ENCODE results near the gene SLC4A4.

SLC4A4 gene

GRCh38 chr4:71549516-71550160, 210.8 kb downstream of the SLC4A4 start:
- DNase-seq = no peak

- DNase-seq = no peak
Observed at GRCh38 chr4:71550220-71551165, 211.7 kb downstream of the SLC4A4 start.

DNA sequence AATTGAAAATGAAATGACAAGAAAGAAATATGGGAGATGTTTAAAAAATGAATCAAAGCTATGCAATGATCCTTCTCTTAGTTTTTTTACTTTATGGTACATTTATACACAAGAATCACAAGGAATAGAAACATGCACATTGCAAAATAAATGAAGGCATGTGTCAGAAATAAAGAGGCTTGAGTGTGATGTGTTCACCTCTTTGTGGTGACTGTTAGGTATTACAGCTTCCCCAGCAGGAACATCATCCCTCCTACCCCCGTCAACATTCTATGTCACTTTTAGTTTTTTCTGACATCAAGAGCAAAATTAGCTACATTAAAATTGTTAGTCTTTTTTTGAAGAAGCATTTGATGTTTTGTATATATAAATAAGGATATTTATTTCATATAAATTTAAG, 214.8 kb downstream of the SLC4A4 start:
- DNase-seq = no peak

GRCh38 chr4:71554025-71554424, 215.2 kb downstream of the SLC4A4 start:
- DNase-seq = no peak

DNA sequence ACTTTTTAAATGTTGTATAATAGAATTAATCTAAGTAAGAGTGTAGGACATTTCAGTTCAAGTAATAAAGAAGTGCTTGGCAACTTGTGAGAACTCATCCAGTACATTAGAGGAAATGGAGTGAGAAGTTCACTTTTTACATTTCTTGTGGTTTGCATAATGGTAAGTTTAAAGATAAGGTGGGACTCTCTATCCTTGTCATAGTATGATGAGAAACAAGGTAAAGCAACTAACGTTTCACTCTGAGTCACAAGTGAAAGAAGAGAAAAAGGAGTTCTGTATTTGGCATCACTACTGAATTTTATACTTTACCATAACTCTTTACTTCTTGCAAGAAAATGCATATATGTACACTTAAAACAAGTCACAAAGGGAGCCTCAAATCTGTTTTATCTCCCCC, 219.4 kb downstream of the SLC4A4 start:
- DNase-seq = no peak

DNA sequence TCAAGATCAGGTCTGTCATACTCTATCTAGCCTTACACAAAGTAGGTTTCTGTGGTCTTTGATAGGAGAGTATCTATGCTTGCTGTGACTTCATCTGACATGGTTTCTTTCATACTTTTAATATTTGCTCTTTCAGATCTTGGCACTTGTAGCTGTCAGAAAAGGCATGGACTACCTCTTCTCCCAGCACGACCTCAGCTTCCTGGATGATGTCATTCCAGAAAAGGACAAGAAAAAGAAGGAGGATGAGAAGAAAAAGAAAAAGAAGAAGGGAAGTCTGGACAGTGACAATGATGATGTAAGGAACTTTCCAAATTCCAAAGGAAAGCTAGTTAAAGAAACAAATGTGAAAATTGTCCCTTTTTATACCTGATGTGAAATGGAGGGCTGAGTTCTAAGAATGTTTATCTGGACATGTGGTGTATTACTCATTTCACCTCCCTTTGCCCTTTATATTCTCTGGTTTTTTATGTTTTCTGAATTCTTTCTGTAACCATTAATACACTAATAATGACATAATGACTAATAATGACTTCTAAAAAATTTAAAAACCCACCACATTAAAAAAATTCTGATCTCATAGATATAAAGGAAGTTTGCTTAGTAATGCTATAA, 221.2 kb downstream of the SLC4A4 start:
- DNase-seq = no peak

- no peak for DNase-seq
Observed at GRCh38 chr4:71564775-71565174, 226.0 kb downstream of the SLC4A4 start.

GRCh38 chr4:71566856-71567255, 228.0 kb downstream of the SLC4A4 start:
- DNase-seq = no peak

- no peak for DNase-seq
Observed at GRCh38 chr4:71568131-71568530, 229.3 kb downstream of the SLC4A4 start.

GRCh38 chr4:71570492-71570891, 231.7 kb downstream of the SLC4A4 start:
- DNase-seq = no peak

GRCh38 chr4:71571346-71571745, 232.5 kb downstream of the SLC4A4 start:
- no peak for DNase-seq

GRCh38 chr4:71583971-71584370, 245.2 kb downstream of the SLC4A4 start:
- no peak for DNase-seq

DNA sequence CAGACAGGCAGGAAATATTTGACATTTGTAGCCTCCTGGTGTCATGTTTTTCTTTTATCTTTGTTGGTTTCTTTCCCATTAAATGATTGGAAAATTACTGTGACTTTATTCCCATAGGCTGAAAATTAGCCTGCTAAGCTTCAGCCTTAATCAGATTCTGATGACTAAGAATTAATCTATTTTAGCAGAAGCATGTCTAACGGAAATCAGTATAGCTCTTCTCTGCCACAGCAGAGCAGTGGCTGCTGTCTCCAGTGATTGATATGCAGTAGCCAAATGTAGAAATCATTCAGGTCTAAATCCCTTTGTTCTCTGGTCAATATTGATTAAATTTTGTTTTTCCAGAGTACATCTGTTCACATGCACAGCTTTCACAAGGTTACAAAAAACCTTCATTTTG, 245.8 kb downstream of the SLC4A4 start:
- no peak for DNase-seq

- DNase-seq = no peak
Observed at GRCh38 chr4:71586087-71586763, 247.4 kb downstream of the SLC4A4 start.

DNA sequence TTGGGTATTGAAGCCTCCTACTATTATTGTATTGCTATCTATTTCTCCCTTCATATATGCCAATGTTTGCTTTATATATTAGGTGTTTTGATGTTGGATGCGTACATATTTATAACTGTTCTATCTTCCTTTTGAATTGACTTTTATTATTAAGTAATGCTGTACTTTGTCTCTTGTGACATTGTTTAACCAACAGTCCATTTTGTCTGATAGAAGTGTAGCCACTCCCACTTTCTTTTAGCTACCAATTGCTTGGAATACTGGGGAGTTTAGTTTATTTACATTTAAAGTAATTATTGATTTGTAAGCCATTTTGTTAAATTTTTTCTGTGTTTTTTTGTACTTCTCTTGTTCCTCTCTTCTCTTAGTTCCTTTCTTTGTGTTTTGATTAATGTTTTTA, 249.2 kb downstream of the SLC4A4 start:
- no peak for DNase-seq

GRCh38 chr4:71592793-71593192, 254.0 kb downstream of the SLC4A4 start:
- DNase-seq = no peak

DNA sequence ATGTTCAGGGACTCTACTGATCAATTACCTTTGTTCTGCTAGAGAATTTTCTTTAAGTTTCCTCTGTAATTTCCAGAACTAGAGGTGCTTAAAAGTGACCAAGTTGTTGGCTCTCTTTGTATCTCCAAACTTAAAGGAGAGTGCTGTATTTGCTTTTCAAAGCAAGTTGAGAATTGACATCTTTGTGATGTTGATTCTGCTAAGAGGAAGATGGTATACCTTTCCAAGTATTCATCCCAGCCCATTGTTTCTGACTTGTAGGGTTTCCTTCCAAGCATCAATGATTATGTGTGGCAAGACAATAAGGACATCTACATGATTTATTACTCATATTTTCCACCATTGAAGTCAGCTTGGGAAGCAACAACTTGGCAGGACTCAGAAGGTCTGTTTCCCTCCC, 254.5 kb downstream of the SLC4A4 start:
- DNase-seq = no peak

DNA sequence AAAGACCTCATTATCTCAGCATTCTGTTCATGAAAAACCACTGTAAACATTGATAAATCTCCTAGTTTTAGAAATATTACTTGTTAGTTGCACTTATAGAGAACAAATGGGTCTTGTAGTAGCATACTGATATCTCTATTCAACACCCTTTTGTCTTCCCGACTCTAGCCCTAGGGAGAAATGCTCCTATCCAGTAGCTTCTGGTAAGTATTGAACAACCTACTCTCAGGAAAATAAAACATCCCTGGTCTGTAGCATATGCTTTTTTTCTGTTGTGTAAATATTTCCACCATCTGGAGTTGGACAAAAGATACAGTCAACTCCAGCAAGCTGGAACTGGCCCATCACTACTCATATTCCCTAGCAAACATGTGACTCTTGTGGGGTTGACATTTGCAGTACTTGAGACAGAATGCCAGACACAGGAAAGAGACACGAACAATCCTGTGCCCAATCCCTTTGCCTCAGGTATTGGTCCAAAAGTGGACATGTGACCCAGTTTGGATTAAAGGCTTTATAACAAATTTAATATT, 256.8 kb downstream of the SLC4A4 start:
- DNase-seq = no peak

DNA sequence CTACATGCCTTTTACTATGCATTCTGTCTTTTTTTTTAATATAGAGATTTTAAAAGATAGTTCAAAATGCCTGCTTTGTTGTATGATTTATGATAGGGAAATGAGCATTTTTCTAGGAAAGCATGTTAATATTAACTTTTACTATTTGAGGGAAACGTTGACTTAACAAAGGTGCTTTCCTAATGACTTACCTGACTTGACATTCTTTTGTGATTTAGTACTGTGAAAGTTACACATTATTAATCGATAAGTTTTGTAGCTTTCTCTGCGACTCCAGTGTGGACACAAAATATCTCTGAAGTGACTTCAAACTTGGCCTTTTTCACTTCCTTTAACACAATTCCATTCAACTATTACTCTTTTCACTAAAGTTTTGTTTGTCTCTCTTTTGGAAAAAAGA, 260.8 kb downstream of the SLC4A4 start:
- no peak for DNase-seq

DNA sequence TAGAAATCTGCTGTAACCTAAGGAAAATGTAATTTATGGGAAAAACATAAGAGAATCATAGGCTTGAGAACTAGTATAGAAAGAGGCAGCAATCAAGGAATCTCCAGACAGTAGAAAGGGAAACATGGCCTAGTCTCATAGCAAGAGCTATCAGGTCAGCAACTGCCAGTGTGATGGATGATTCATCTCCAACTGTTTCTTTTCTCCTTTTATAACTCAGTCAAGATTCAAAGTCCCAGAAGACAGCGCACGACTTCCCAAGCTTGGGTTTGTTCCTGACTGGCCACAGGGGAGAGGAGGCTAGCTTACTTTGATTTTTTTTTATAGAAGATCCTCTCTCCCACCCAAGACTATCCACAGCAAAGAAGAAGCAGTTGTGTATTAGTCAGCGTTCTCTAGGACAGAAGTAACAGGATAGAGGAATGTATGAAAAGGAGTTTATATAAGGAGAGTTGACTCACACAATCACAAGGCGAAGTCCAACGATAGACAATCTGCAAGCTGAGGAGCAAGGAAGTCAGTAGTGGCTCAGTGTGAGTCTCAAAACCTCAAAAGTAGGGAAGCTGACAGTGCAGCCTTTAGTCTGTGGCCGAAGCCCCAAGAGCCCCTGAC, 263.6 kb downstream of the SLC4A4 start:
- no peak for DNase-seq

GRCh38 chr4:71604785-71605184, 266.0 kb downstream of the SLC4A4 start:
- no peak for DNase-seq

DNA sequence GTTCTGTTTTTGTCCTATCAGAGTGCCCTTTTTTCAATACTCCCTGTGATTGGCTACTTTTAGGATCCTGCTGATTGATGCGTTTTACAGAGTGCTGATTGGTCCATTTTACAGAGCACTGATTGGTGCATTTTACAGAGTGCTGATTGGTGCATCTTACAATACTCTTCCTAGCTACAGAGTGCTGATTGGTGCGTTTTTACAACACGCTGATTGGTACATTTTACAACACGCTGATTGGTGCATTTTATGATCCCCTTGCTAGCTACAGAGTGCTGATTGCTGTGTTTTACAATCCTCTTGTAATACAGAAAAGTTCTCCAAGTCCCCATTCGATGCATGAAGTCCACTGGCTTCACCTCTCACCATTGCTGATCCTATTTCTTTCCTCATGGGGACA, 268.3 kb downstream of the SLC4A4 start:
- DNase-seq = no peak

Data from activated CD4-positive, CD25-positive, alpha-beta regulatory T cell treated with anti-CD3 and anti-CD28 coated beads, Interleukin-2, amount 50 U/mL, for 72 hours (primary cell).